Pancreas (tissue), 10 donors: ENCODE data around the gene CCDC85C. TPM values are rescaled to one million over a fixed set of nuclear protein-coding genes. Genes with fewer than 3 reads are reported as not detected.

Source experiments
- ATAC-seq, 4 donors: fragments of 200-7000 bp; cut with Tn5 transposase; one replicate each; pipeline versions ENCODE4 v1.8.0 to v1.9.1; 2020; ENCODE audit warnings: mild to moderate bottlenecking in 4 of 4, moderate library complexity in 4 of 4
- DNase-seq, 6 donors: peaks; one replicate each; pipeline ENCODE4 v3.0.0-alpha.2; 2020
- FAIRE-seq: peaks from 2 replicates; lab custom pipeline; 2012; peaks lifted over from hg19 to GRCh38; lab: Jason Lieb, UNC
- H3K27ac ChIP-seq, 4 donors: fragments of 200-600 bp; sonication (generic); 1 replicate in 3 of 4; 2 replicates in 1 of 4; pipeline versions ENCODE4 v1.5.0 to v1.8.0; 2020
- H3K27me3 ChIP-seq, 4 donors: fragments of 200-600 bp; one replicate each; pipeline ENCODE4 v1.8.0; 2021
- H3K36me3 ChIP-seq, 3 donors: fragments of 200-600 bp; sonication (generic) in 1 of 3; one replicate each; pipeline versions ENCODE4 v1.5.0 to v1.8.0; 2020 to 2021
- H3K4me1 ChIP-seq, 3 donors: fragments of 200-600 bp; one replicate each; pipeline ENCODE4 v1.8.0; 2021
- H3K4me3 ChIP-seq, 4 donors: fragments of 200-600 bp; sonication (generic) in 2 of 4; one replicate each; pipeline versions ENCODE4 v1.5.0 to v1.8.0; 2020 to 2021
- H3K9me3 ChIP-seq, 4 donors: fragments of 200-600 bp; one replicate each; pipeline ENCODE4 v1.8.0; 2021
- CTCF ChIP-seq, 4 donors: fragments of 200-600 bp; sonication (generic) in 3 of 4; IDR thresholded peaks; one replicate each; pipeline versions ENCODE4 v1.5.0 to v1.8.0; 2021; ENCODE audit warnings: antibody characterized with exemption in 4 of 4
- WGBS, 2 donors: extraction: QIAGEN DNeasy Blood & Tissue Kit; methylation state at CpG; one replicate each; pipeline ENCODE4 v1.1.7; 2013; 5-methylcytosine and 5-hydroxymethylcytosine counted together
- intact Hi-C, 3 donors: fragments of 100-400 bp; cut with DNase I; formaldehyde crosslinking; loops; one replicate each; pipeline versions ENCODE4 v1.11.1 to v1.14.2; 2022
- polyA plus RNA-seq, 2 donors: library from polyadenylated mRNA; stranded (reverse); fragments of 200-250 nt; gene quantifications; one replicate each; pipeline ENCODE4 v1.2.3, GENCODE V29; 2013
- total RNA-seq, 6 donors: library from RNA; stranded (reverse); fragmentation: NEBNext Ultra II Directional in 4 of 6; extraction: Animal tissue kit (Norgen Biotek cat#: 25700) in 4 of 6; gene quantifications; one replicate each; pipeline versions ENCODE4 v1.2.1 to v1.2.4, GENCODE V29; 2021 to 2023
- donor health status: healthy with polysubstance abuse.
- donor health status: DM: no; HTN: no; CAD: no; lungs with moderate emphysema.
- donor health status: DM: no; HTN: no; CAD: no.
- donor health status: control.
- donor health status: control.
- donor health status: Bipolar disorder and iron deficiency.
- donor health status: DM: yes; HTN: yes; CAD: no.
- donor health status: DM: no; HTN: no; CAD: no.
- donor health status: DM: no; HTN: no; CAD: no.
- donor health status: DM: yes; HTN: yes; CAD: no.

The CCDC85C gene
- total and polyA plus RNA-seq, 8 donors, result 9.5 to 22.2 (median 17.6) TPM

GRCh38 chr14:99589651-99590530, 14.1 kb downstream of the CCDC85C start:
- no peaks in the 10 kb centered on the region for H3K36me3 ChIP-seq
- intact Hi-C loops, result no loop called here
- H3K4me3 ChIP-seq, result no peak overlapping the region
- DNase-seq (peak in 1 of 6 donors; percentile 45), FAIRE-seq (no peak), ATAC-seq (no peak)
- peaks cover 0 to 6% (median 3%) of the 10 kb centered on the region in 3 donors for H3K4me1 ChIP-seq
- no peaks in the 10 kb centered on the region for H3K9me3 ChIP-seq
- H3K27ac ChIP-seq, result no peak overlapping the region
- no peaks in the 10 kb centered on the region for H3K27me3 ChIP-seq
- 81 to 87% methylated on average over 17 of the region's 17 CpGs for WGBS, 2 donors
- TF ChIP-seq CTCF (IDR thresholded peaks at IDR 0.05), result no peak

- H3K4me3 ChIP-seq, result no peak overlapping the region
- WGBS, 2 donors, result 78 to 79% methylated on average over 18 of the region's 18 CpGs
- H3K9me3 ChIP-seq, result no peaks in the 10 kb centered on the region
- ATAC-seq (no peak), DNase-seq (no peak), FAIRE-seq (no peak)
- H3K27me3 ChIP-seq, result no peaks in the 10 kb centered on the region
- intact Hi-C loops, result no loop called here
- TF ChIP-seq CTCF (IDR thresholded peaks at IDR 0.05), result no peak
- H3K27ac ChIP-seq, result no peak overlapping the region
- no peaks in the 10 kb centered on the region for H3K36me3 ChIP-seq
- peaks cover 0 to under 1% (median 0%) of the 10 kb centered on the region in 3 donors for H3K4me1 ChIP-seq
Measured at GRCh38 chr14:99589031-99589441, 15.0 kb downstream of the CCDC85C start.

DNA sequence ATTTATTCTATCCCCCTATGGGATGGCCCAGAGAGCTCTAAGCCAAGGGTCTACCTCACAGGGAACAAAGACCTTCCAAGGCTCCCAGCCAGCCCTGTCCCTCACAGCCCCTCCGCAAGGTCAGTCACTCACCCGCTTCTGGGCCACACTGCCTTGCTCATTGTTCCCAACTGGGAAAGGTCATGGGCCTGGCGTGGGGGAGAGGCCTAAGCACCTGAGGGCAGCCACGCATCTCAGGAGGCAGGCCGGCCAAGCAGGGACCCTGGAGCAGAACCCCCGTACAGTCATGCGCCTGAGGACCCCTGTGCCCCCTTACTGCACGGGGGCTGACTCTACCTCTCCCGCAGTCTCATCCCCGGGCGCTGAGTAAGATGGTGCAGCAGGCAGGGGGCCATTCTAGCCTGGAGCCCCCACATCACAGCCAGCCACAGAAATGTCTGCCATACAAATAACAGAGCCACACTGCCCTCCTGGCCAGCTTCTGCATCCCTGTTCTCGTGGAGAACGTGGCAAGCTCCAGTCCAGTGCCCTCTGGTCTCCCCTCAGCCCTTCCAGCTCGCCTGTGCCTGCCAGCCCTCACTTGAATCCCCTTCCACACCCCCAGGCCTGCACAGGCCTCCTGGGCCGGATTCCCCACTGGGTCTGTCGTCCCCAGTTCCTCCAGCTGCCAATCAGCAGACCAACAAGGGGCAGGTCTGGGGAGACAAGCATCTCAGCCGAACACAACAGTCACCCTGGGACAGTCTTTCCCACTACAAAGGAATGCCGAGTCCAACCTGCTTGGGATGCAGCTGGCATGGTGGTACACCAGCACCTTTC, 16.3 kb downstream of the CCDC85C start:
- FAIRE-seq (no peak), ATAC-seq (no peak), DNase-seq (peak in 1 of 6 donors; percentile 55)
- Histone ChIP-seq H3K36me3 (no peaks in the 10 kb centered on the region), H3K4me1 (no peaks in the 10 kb centered on the region), H3K9me3 (no peaks in the 10 kb centered on the region), H3K4me3 (no peak overlapping the region), H3K27me3 (no peaks in the 10 kb centered on the region), H3K27ac (no peak overlapping the region)
- 88 to 89% methylated on average over 18 of the region's 18 CpGs for WGBS, 2 donors
- TF ChIP-seq CTCF (IDR thresholded peaks at IDR 0.05), result no peak
- intact Hi-C loops, result no loop called here

DNA sequence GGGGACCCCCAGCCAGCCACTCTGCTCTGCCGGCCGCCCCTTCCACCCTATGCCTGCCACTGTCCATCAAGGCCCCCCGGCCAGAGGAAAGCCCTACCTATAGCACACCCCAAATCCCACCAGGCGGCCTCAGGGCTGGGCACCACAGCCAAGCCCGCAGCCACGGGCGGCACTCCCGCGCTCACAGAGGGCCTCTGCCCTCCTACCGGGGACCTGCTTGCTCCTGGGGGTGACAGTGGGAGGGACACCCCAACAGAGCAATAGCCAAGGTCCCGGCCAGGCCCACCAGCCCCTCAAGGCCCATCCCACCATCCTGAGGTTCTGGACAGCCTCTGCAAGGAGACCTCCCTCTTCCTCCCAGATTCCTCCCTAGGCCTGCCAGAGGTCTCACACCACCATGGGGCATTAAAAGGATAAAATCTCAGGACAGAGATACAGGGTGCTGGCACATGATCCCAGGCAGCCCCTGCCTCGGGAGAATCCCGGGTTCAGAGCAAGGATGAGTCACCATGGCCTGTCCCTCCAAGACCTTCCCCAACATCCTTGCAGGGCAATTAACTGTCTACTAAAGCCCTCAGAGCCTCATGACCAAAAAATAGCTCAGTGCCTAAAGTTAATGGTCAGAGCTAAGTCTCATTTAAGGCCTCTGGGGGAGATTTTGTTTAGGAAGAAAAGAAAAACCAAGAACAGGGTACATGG, 17.1 kb downstream of the CCDC85C start:
- no peak for ATAC-seq
- TF ChIP-seq CTCF (IDR thresholded peaks at IDR 0.05), result no peak
- no peaks in the 10 kb centered on the region for H3K36me3 ChIP-seq
- intact Hi-C loops, result no loop called here
- H3K4me1 ChIP-seq, result no peaks in the 10 kb centered on the region
- no peak for FAIRE-seq
- peak in 1 of 6 donors; percentile 51 for DNase-seq
- no peak overlapping the region for H3K4me3 ChIP-seq
- H3K27ac ChIP-seq, result no peak overlapping the region
- H3K27me3 ChIP-seq, result no peaks in the 10 kb centered on the region
- H3K9me3 ChIP-seq, result no peaks in the 10 kb centered on the region
- 84 to 88% methylated on average over 12 to 13 of the region's 13 CpGs for WGBS, 2 donors
